Activated CD4-positive, alpha-beta T cell treated with anti-CD3 and anti-CD28 coated beads, Interleukin-2, amount 50 U/mL, for 16 hours (primary cell): Measurements from ENCODE around the gene TRIM15.

Experiments used
- DNase-seq: peaks from one replicate; pipeline ENCODE4 v3.0.0-alpha.2; 2020

TRIM15 gene

GRCh38 chr6:30147096-30147495, 16.2 kb upstream of the TRIM15 start:
- DNase-seq, result no peak

- no peak for DNase-seq
Measured at GRCh38 chr6:30149234-30149633, 14.1 kb upstream of the TRIM15 start.

- DNase-seq, result no peak
Measured at GRCh38 chr6:30149858-30150550, 13.3 kb upstream of the TRIM15 start.

- DNase-seq, result no peak
Measured at GRCh38 chr6:30150671-30151395, 12.5 kb upstream of the TRIM15 start.

- DNase-seq, result no peak
Measured at GRCh38 chr6:30151580-30151979, 11.8 kb upstream of the TRIM15 start.

GRCh38 chr6:30152016-30152673, 11.2 kb upstream of the TRIM15 start:
- DNase-seq, result no peak

GRCh38 chr6:30152910-30153610, 10.3 kb upstream of the TRIM15 start:
- DNase-seq, result no peak

GRCh38 chr6:30154061-30154460, 9.3 kb upstream of the TRIM15 start:
- DNase-seq, result no peak

GRCh38 chr6:30154709-30155519, 8.4 kb upstream of the TRIM15 start:
- no peak for DNase-seq

GRCh38 chr6:30155520-30156261, 7.7 kb upstream of the TRIM15 start:
- DNase-seq, result no peak

GRCh38 chr6:30156262-30156599, 7.1 kb upstream of the TRIM15 start:
- no peak for DNase-seq

GRCh38 chr6:30156774-30157173, 6.6 kb upstream of the TRIM15 start:
- no peak for DNase-seq

GRCh38 chr6:30157581-30157980, 5.8 kb upstream of the TRIM15 start:
- DNase-seq, result no peak

- DNase-seq, result no peak
Measured at GRCh38 chr6:30157999-30158398, 5.3 kb upstream of the TRIM15 start.

GRCh38 chr6:30158475-30159040, 4.8 kb upstream of the TRIM15 start:
- DNase-seq, result peak; percentile 11

GRCh38 chr6:30160008-30160784, 3.1 kb upstream of the TRIM15 start:
- DNase-seq, result no peak

GRCh38 chr6:30160785-30161531, 2.4 kb upstream of the TRIM15 start, which contains the start of gene TRIM10:
Gene TRIM10, minus strand, starts transcription at chr6:30161211. Its CDS starts 353 bp downstream, at chr6:30160858.
- no peak for DNase-seq

GRCh38 chr6:30162265-30163089, 869 bp upstream of the TRIM15 start:
- DNase-seq, result no peak
